ENCODE results near the gene TRPM3. TPM values are rescaled to one million over a fixed set of nuclear protein-coding genes. Genes with fewer than 3 reads are reported as not detected.

TRPM3 gene
- total and polyA plus RNA-seq, 2 donors (not counting 1 experiment from before 2014, with no cell fraction given): not detected

DNA sequence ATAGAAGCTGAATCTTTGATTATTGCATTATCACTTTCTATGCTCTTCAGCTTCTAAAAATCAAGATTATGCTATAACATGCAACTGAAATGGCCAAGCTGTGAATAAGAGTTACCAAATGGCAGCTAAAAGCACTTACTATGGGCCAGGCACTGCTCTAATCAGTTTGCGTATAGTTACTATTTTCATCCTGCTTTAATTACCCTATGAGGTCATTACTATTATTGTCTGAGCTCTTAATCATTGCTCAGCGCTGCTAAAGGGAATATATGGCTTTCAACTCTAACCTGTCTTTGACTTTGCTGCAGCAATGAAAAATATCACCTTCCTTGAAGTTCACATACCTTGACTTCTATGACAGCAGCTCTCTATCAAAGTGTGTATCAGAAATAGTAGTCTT lies 210.8 kb downstream of the TRPM3 start:
- H3K27me3 ChIP-seq (replicated peaks in 1 of 4; ENCODE audit: control extremely low read depth in 1 of 4, control insufficient read depth in 3 of 4, insufficient read depth in 4 of 4, low read length in 3 of 4): no peaks in the 10 kb centered on the region
- CTCF ChIA-PET: no interaction called here
- intact Hi-C loops (cut with micrococcal nuclease): no loop called here

DNA sequence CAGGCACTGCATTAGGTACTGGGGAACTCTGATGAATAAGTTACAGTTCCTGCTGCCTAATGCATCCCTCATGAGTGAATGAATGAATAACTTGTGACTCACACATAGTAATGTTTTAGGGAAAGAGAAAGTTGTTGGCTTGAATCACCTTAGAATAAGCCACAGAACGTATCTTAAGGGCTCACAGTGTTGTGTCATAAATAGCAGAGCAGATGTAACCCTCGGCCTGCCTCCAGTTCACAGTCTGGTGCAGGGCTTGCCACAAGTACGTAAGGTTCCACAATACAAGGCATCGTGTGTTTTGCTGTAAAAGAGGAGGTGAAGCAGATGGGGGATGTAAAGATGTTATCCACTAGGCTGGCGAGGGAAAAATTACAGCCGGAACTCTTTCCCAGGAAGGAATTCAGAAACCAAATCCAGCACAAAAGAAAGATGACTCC lies 218.7 kb downstream of the TRPM3 start:
- Histone ChIP-seq H3K4me1 (ENCODE audit: control insufficient read depth in 2 of 2, insufficient read depth in 2 of 2, low read length in 2 of 2) (no peaks in the 10 kb centered on the region), H3K36me3 (replicated peaks in 1 of 2; ENCODE audit: control extremely low read depth in 1 of 2, control insufficient read depth in 1 of 2, extremely low read depth in 1 of 2, insufficient read depth in 2 of 2, low read length in 1 of 2) (no peaks in the 10 kb centered on the region), H3K4me3 (ENCODE audit: control extremely low read depth in 1 of 5, extremely low read depth in 1 of 5, insufficient read depth in 1 of 5, low read depth in 2 of 5, low read length in 4 of 5) (no peak overlapping the region), H3K79me2 (ENCODE audit: control insufficient read depth, insufficient read depth, low read length) (no peaks in the 10 kb centered on the region), H3K27ac (ENCODE audit: low read length in 2 of 2) (no peak overlapping the region), H2AFZ (ENCODE audit: insufficient read depth, low read depth, low read length, poor library complexity, severe bottlenecking) (no peak overlapping the region), H3K9ac (ENCODE audit: low read length) (no peak overlapping the region), H3K9me3 (ENCODE audit: control extremely low read depth in 1 of 3, control insufficient read depth in 2 of 3, insufficient read depth in 1 of 3, low read length in 2 of 3) (no peaks in the 10 kb centered on the region), H3K27me3 (replicated peaks in 1 of 4; ENCODE audit: control extremely low read depth in 1 of 4, control insufficient read depth in 3 of 4, insufficient read depth in 4 of 4, low read length in 3 of 4) (no peaks in the 10 kb centered on the region), H4K20me1 (ENCODE audit: control insufficient read depth, insufficient read depth, low read length, poor library complexity, severe bottlenecking) (no peaks in the 10 kb centered on the region), H3K4me2 (replicated peaks; ENCODE audit: low read depth, low read length, poor library complexity, severe bottlenecking) (no peak overlapping the region)
- H3K4me1 Mint-ChIP-seq: no peaks in the 10 kb centered on the region
- DNase-seq: no peak
- no peaks in the 10 kb centered on the region for H3K27me3 Mint-ChIP-seq
- ChIA-PET POLR2A (no interaction called here), CTCF (interaction anchor here (0.7 kb wide), 1 partner anchor 782 kb away, joined by 3 read pairs; no protein-coding TSS in a partner anchor)
- H3K27ac Mint-ChIP-seq: no peak overlapping the region
- TF ChIP-seq, protein P1, sequence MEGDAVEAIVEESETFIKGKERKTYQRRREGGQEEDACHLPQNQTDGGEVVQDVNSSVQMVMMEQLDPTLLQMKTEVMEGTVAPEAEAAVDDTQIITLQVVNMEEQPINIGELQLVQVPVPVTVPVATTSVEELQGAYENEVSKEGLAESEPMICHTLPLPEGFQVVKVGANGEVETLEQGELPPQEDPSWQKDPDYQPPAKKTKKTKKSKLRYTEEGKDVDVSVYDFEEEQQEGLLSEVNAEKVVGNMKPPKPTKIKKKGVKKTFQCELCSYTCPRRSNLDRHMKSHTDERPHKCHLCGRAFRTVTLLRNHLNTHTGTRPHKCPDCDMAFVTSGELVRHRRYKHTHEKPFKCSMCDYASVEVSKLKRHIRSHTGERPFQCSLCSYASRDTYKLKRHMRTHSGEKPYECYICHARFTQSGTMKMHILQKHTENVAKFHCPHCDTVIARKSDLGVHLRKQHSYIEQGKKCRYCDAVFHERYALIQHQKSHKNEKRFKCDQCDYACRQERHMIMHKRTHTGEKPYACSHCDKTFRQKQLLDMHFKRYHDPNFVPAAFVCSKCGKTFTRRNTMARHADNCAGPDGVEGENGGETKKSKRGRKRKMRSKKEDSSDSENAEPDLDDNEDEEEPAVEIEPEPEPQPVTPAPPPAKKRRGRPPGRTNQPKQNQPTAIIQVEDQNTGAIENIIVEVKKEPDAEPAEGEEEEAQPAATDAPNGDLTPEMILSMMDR (IDR thresholded peaks at IDR 0.05): no peak
- TF ChIP-seq EZH2 (IDR thresholded peaks at IDR 0.05; ENCODE audit: borderline replicate concordance, insufficient read depth, low read depth, low read length, poor library complexity, severe bottlenecking): no peak
- intact Hi-C loops (cut with micrococcal nuclease): no loop called here
- ATAC-seq (ENCODE audit: low read depth): no peak
- WGBS (ENCODE audit: insufficient coverage): 59% methylated on average over 2 of the region's 6 CpGs
- H3K9me3 Mint-ChIP-seq (ENCODE audit: insufficient read depth): no peaks in the 10 kb centered on the region
- H3K4me3 Mint-ChIP-seq: no peak overlapping the region

More for the DNA sequence above, 210.8 kb downstream of the TRPM3 start:
- H3K4me1 ChIP-seq (ENCODE audit: control insufficient read depth in 2 of 2, insufficient read depth in 2 of 2, low read length in 2 of 2): no peaks in the 10 kb centered on the region
- WGBS (ENCODE audit: insufficient coverage): no CpG with 5 or more reads among the region's 2 CpGs
- Mint-ChIP-seq H3K27me3 (peaks cover 3% of the 10 kb centered on the region), H3K27ac (no peak overlapping the region), H3K4me3 (no peak overlapping the region), H3K9me3 (ENCODE audit: insufficient read depth) (peaks cover 2% of the 10 kb centered on the region), H3K4me1 (no peaks in the 10 kb centered on the region)
- ATAC-seq (ENCODE audit: low read depth): no peak
- TF ChIP-seq EZH2 (IDR thresholded peaks at IDR 0.05; ENCODE audit: borderline replicate concordance, insufficient read depth, low read depth, low read length, poor library complexity, severe bottlenecking): no peak
- TF ChIP-seq, protein P1 (IDR thresholded peaks at IDR 0.05): no peak
- H3K4me2 ChIP-seq (replicated peaks; ENCODE audit: low read depth, low read length, poor library complexity, severe bottlenecking): no peak overlapping the region
- no peaks in the 10 kb centered on the region for H3K79me2 ChIP-seq (ENCODE audit: control insufficient read depth, insufficient read depth, low read length)
- H4K20me1 ChIP-seq (ENCODE audit: control insufficient read depth, insufficient read depth, low read length, poor library complexity, severe bottlenecking): no peaks in the 10 kb centered on the region
- H3K36me3 ChIP-seq (replicated peaks in 1 of 2; ENCODE audit: control extremely low read depth in 1 of 2, control insufficient read depth in 1 of 2, extremely low read depth in 1 of 2, insufficient read depth in 2 of 2, low read length in 1 of 2): no peaks in the 10 kb centered on the region
- no peak for DNase-seq
- no peak overlapping the region for H3K27ac ChIP-seq (ENCODE audit: low read length in 2 of 2)
- POLR2A ChIA-PET: no interaction called here
- no peak overlapping the region for H2AFZ ChIP-seq (ENCODE audit: insufficient read depth, low read depth, low read length, poor library complexity, severe bottlenecking)
- no peaks in the 10 kb centered on the region for H3K9me3 ChIP-seq (ENCODE audit: control extremely low read depth in 1 of 3, control insufficient read depth in 2 of 3, insufficient read depth in 1 of 3, low read length in 2 of 3)
- H3K4me3 ChIP-seq (ENCODE audit: control extremely low read depth in 1 of 5, extremely low read depth in 1 of 5, insufficient read depth in 1 of 5, low read depth in 2 of 5, low read length in 4 of 5): no peak overlapping the region
- no peak overlapping the region for H3K9ac ChIP-seq (ENCODE audit: low read length)
